Activated T-cell treated with anti-CD3 and anti-CD28 coated beads, Interleukin-2, amount 50 U/mL, for 72 hours (primary cell): ENCODE data around the gene HMGB2. TPM values are rescaled to one million over a fixed set of nuclear protein-coding genes. Genes with fewer than 3 reads are reported as not detected.

ENCODE experiments used
- ATAC-seq, 2 donors: fragments of 150-1000 bp; cut with Tn5 transposase; replicated peaks in 1 of 2; 2 replicates each; pipeline ENCODE4 v1.10.0; 2021; ENCODE audit warnings: moderate library complexity in 2 of 2, mild to moderate bottlenecking in 1 of 2
- DNase-seq, 2 donors: peaks; one replicate each; pipeline ENCODE4 v3.0.0; 2021 to 2022; ENCODE audit warnings: mixed read lengths in 1 of 2
- H3K27ac Mint-ChIP-seq: one replicate; pipeline ENCODE4 v1.8.0; 2022; ENCODE audit warnings: mild to moderate bottlenecking, moderate library complexity, mixed read lengths
- H3K27me3 Mint-ChIP-seq: one replicate; pipeline ENCODE4 v1.8.0; 2022; ENCODE audit warnings: low read depth, mixed read lengths
- H3K36me3 Mint-ChIP-seq, 2 donors: one replicate each; pipeline ENCODE4 v1.8.0; 2022; ENCODE audit warnings: mixed read lengths in 2 of 2, mild to moderate bottlenecking in 1 of 2; ENCODE audit not compliant: insufficient read depth in 2 of 2
- H3K4me1 Mint-ChIP-seq: one replicate; pipeline ENCODE4 v1.8.0; 2022; ENCODE audit warnings: low read depth, mixed read lengths
- H3K4me3 Mint-ChIP-seq, 2 donors: one replicate each; pipeline ENCODE4 v1.8.0; 2022; ENCODE audit warnings: mild to moderate bottlenecking in 2 of 2, mixed read lengths in 2 of 2, moderate library complexity in 2 of 2
- H3K9me3 Mint-ChIP-seq, 2 donors: one replicate each; pipeline ENCODE4 v1.8.0; 2022; ENCODE audit warnings: mixed read lengths in 2 of 2
- total RNA-seq, 2 donors: library from RNA; stranded (reverse); gene quantifications; one replicate each; pipeline ENCODE4 v1.2.3, GENCODE V29; 2022

HMGB2 gene
- total RNA-seq, 2 donors from 2014 or later: 553 to 627 TPM

GRCh38 chr4:173330590-173330989, 3.6 kb downstream of the HMGB2 start:
- Mint-ChIP-seq H3K27ac (peak overlapping the region; percentile 57), H3K4me3 (no peak overlapping the region), H3K4me1 (peaks cover 10% of the 10 kb centered on the region), H3K9me3 (no peaks in the 10 kb centered on the region), H3K27me3 (no peaks in the 10 kb centered on the region), H3K36me3 (peaks cover 23 to 31% of the 10 kb centered on the region in 2 donors)
- DNase-seq (no peak), ATAC-seq (no peak)

DNA sequence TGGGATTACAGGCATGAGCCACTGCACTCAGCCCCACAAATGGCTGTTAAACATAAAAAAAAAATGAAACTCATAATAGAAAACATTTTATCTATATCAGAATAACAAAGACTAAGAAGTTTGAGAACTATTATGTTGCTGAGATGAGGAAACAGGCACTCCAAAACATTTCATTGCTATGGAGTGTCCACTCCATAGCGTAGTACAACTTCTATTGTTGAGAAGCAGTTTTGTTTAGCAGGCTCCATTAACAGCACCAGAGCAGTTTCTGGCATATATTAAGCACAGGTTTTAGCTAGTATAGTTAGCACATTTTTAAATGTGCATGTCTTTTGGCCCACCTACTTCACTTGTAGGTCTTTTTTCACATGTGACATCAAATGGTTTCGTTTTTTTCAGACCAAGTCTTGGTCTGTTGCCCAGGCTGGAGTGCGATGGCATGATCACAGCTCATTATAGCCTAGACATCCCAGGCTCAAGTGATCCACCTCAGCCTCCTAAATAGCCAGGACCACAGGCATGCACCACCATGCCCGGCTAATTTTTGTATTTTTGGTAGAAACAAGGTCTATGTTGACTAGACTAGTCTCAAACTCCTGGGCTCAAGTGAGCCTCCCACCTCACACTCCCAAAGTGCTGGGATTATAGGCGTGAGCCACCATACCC, 5.8 kb downstream of the HMGB2 start:
- Mint-ChIP-seq H3K36me3 (peaks cover 14 to 27% of the 10 kb centered on the region in 2 donors), H3K27ac (no peak overlapping the region), H3K4me3 (no peak overlapping the region), H3K9me3 (no peaks in the 10 kb centered on the region), H3K4me1 (peaks cover 6% of the 10 kb centered on the region), H3K27me3 (no peaks in the 10 kb centered on the region)
- ATAC-seq: peak in 1 of 2 donors; percentile 17
- DNase-seq: no peak

GRCh38 chr4:173325007-173325736, 9.0 kb downstream of the HMGB2 start:
- no peaks in the 10 kb centered on the region for H3K4me1 Mint-ChIP-seq
- ATAC-seq (peak in 1 of 2 donors; percentile 5), DNase-seq (no peak)
- H3K36me3 Mint-ChIP-seq: peaks cover 0 to 7% of the 10 kb centered on the region in 2 donors
- no peak overlapping the region for H3K4me3 Mint-ChIP-seq
- H3K27ac Mint-ChIP-seq: peak overlapping the region; percentile 2
- H3K27me3 Mint-ChIP-seq: no peaks in the 10 kb centered on the region
- no peaks in the 10 kb centered on the region for H3K9me3 Mint-ChIP-seq

DNA sequence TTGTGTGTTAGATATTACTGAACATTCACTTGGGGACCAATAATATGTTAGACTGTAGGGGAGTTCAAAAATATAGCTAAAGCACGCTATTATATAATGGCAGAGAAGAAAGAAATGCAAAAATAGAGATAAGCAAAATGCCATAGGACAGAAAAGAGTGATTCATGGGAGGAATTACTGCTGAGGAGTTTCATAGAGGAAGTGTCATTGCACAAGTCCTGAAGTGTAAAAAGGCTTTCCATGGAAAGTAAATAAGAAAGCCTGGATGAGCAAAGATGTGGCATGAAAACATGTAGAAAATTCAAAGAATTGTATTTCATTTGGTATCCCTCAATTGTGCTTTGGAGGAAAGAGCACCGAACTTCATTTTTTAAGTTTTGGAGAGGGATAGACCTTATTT, 14.5 kb downstream of the HMGB2 start:
- no peak overlapping the region for H3K4me3 Mint-ChIP-seq
- no peaks in the 10 kb centered on the region for H3K27me3 Mint-ChIP-seq
- no peaks in the 10 kb centered on the region for H3K9me3 Mint-ChIP-seq
- ATAC-seq: no peak
- H3K36me3 Mint-ChIP-seq: no peaks in the 10 kb centered on the region
- H3K4me1 Mint-ChIP-seq: peaks cover 17% of the 10 kb centered on the region
- no peak for DNase-seq
- no peak overlapping the region for H3K27ac Mint-ChIP-seq

DNA sequence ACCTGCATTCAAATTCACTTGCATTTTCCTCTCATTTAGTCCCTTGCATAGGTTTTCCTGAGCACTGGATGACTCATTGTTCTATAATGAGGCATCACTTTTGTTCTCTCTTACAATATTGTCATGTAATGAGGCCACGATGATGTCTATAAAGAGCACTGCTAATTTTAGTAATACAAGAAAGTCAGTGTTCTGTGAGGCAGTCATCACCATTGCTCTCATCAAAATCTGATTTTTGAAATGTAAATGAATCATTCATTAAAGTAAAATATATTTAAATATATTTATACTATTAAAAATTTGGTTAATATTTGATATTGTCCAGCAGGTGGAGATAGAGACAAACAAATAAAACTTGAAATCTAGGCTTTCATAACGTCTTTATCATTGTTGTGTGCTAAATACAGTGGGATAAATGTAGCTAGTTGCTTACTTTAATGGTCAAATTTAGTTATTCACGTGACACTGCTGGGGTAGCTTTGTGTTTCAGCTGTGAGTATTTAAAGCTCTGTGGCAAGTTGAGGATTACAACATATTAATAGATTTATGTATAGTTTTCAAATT, 15.4 kb downstream of the HMGB2 start:
- ATAC-seq: peak; percentile 68 to 77
- Mint-ChIP-seq H3K27me3 (no peaks in the 10 kb centered on the region), H3K4me3 (no peak overlapping the region), H3K9me3 (no peaks in the 10 kb centered on the region), H3K36me3 (peaks cover 0 to 1% of the 10 kb centered on the region in 2 donors), H3K4me1 (peaks cover 17% of the 10 kb centered on the region), H3K27ac (peak overlapping the region; percentile 58)
- DNase-seq: no peak

GRCh38 chr4:173318240-173318639, 15.9 kb downstream of the HMGB2 start:
- no peak overlapping the region for H3K4me3 Mint-ChIP-seq
- DNase-seq (no peak), ATAC-seq (no peak)
- H3K27ac Mint-ChIP-seq: no peak overlapping the region
- H3K4me1 Mint-ChIP-seq: peaks cover 17% of the 10 kb centered on the region
- peaks cover 0 to 1% of the 10 kb centered on the region in 2 donors for H3K36me3 Mint-ChIP-seq
- H3K27me3 Mint-ChIP-seq: no peaks in the 10 kb centered on the region
- H3K9me3 Mint-ChIP-seq: no peaks in the 10 kb centered on the region

DNA sequence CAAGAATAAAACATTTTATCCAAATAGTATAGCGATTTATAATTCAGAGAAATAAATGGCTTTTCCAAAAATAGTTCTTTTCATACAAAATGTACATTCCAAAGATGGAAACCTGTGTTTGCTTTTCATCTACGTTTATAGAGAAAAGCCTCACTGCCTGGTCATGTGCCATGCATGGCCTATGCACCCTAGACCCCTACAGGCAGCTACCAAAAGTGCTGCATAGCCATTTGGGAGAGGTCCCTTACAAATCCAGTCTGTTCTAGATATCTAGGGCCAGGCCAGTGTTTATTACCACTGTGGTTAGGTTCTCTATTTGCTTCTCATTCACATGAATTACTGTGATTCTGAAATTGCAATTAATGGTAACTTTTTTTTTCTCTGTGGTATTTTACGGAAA, 17.2 kb downstream of the HMGB2 start:
- H3K9me3 Mint-ChIP-seq: no peaks in the 10 kb centered on the region

GRCh38 chr4:173316060-173316459, 18.1 kb downstream of the HMGB2 start:
- H3K4me3 Mint-ChIP-seq: no peak overlapping the region
- H3K27ac Mint-ChIP-seq: no peak overlapping the region
- H3K36me3 Mint-ChIP-seq: peaks cover 0 to 1% of the 10 kb centered on the region in 2 donors
- H3K9me3 Mint-ChIP-seq: no peaks in the 10 kb centered on the region
- DNase-seq: no peak
- H3K4me1 Mint-ChIP-seq: peaks cover 17% of the 10 kb centered on the region
- H3K27me3 Mint-ChIP-seq: no peaks in the 10 kb centered on the region
- ATAC-seq: peak in 1 of 2 donors; percentile 15

More for the DNA sequence above, 17.2 kb downstream of the HMGB2 start:
- H3K27me3 Mint-ChIP-seq: no peaks in the 10 kb centered on the region
- no peak for ATAC-seq
- no peak overlapping the region for H3K4me3 Mint-ChIP-seq
- no peak overlapping the region for H3K27ac Mint-ChIP-seq
- peaks cover 0 to 1% of the 10 kb centered on the region in 2 donors for H3K36me3 Mint-ChIP-seq
- H3K4me1 Mint-ChIP-seq: peaks cover 17% of the 10 kb centered on the region
- DNase-seq: no peak

GRCh38 chr4:173314715-173315114, 19.4 kb downstream of the HMGB2 start:
- Mint-ChIP-seq H3K27ac (no peak overlapping the region), H3K4me1 (peaks cover 16% of the 10 kb centered on the region), H3K9me3 (no peaks in the 10 kb centered on the region), H3K27me3 (no peaks in the 10 kb centered on the region), H3K4me3 (no peak overlapping the region), H3K36me3 (peaks cover 0 to 3% of the 10 kb centered on the region in 2 donors)
- ATAC-seq: no peak
- no peak for DNase-seq

- Mint-ChIP-seq H3K9me3 (no peaks in the 10 kb centered on the region), H3K4me3 (no peak overlapping the region), H3K27ac (no peak overlapping the region), H3K27me3 (no peaks in the 10 kb centered on the region), H3K4me1 (no peaks in the 10 kb centered on the region), H3K36me3 (peaks cover 0 to 3% of the 10 kb centered on the region in 2 donors)
- no peak for ATAC-seq
- no peak for DNase-seq
Observed at GRCh38 chr4:173311368-173311767, 22.8 kb downstream of the HMGB2 start.

DNA sequence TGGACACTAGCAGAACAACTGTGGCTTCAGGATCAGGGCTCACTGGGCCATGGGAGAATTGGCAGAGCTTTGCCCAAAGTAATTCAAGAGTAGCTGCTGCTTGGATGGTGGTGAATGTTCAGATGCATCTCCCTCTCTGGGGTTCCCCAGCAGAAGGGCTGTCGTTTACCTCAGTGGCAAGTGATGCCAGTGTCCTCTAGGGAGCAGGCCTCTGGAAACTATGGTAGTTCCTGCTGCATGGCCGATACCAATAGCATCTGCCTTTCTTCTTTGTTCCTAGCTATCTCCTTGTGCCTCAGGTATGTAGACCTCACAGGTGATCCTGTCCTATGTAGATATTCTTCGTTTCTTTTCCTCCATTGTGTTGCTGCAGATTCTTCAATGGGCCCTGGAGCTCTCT, 26.4 kb downstream of the HMGB2 start:
- no peak for DNase-seq

DNA sequence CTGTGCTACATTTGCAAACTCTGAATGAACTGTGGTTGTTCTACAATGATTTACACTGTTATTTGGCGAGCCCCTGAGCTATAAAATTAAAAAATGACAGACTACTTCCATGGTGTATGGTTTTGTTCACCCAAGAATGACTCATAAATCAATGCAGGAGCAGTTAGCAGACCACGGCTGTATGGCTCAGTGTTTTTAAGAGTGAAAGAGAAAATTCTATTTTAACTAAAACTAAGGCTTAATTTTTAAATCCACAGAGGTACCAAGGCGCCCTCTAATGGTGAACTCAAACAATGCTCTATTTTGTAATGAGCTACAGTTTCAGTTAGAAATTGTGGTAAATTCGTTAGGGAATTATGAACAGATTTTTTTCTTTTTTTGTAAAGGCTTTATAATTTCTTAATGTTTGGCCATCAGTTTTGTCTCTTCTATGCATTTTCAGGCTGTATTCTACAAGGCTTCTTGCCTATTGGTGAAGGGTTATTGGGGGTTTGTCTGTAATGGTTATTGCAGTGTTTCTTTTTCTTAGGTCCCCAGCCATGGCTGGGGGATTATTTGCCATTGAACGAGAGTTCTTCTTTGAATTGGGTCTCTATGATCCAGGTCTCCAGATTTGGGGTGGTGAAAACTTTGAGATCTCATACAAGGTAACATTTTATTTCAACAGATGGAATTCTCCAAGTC, 32.5 kb downstream of the HMGB2 start:
- no peaks in the 10 kb centered on the region for H3K27me3 Mint-ChIP-seq
- H3K27ac Mint-ChIP-seq: no peak overlapping the region
- H3K4me1 Mint-ChIP-seq: no peaks in the 10 kb centered on the region
- H3K9me3 Mint-ChIP-seq: peaks cover 0 to 1% of the 10 kb centered on the region in 2 donors
- peak; percentile 64 to 67 for ATAC-seq
- no peak overlapping the region for H3K4me3 Mint-ChIP-seq
- peaks cover 1 to 4% of the 10 kb centered on the region in 2 donors for H3K36me3 Mint-ChIP-seq
- peak; percentile 12 to 18 for DNase-seq

More for the DNA sequence above, 26.4 kb downstream of the HMGB2 start:
- no peak overlapping the region for H3K4me3 Mint-ChIP-seq
- H3K27ac Mint-ChIP-seq: no peak overlapping the region
- no peaks in the 10 kb centered on the region for H3K27me3 Mint-ChIP-seq
- peaks cover 1 to 5% of the 10 kb centered on the region in 2 donors for H3K36me3 Mint-ChIP-seq
- H3K4me1 Mint-ChIP-seq: no peaks in the 10 kb centered on the region
- no peak for ATAC-seq
- peaks cover 0 to 1% of the 10 kb centered on the region in 2 donors for H3K9me3 Mint-ChIP-seq

GRCh38 chr4:173294444-173294843, 39.7 kb downstream of the HMGB2 start:
- Mint-ChIP-seq H3K9me3 (no peaks in the 10 kb centered on the region), H3K36me3 (no peaks in the 10 kb centered on the region), H3K27me3 (no peaks in the 10 kb centered on the region), H3K4me1 (peaks cover 12% of the 10 kb centered on the region), H3K27ac (no peak overlapping the region), H3K4me3 (no peak overlapping the region)
- DNase-seq (no peak), ATAC-seq (no peak)
